ENCODE data around the gene SYK. TPM values are rescaled to one million over a fixed set of nuclear protein-coding genes. Genes with fewer than 3 reads are reported as not detected.

SYK gene
- total and polyA plus RNA-seq, 2 of the 4 experiments (the other 2 are of a cell fraction) = not detected

GRCh38 chr9:90858457-90858901 lies 56.9 kb downstream of the SYK start:
- no CpG with 5 or more reads among the region's 4 CpGs for WGBS, 2 experiments (ENCODE audit: extremely low coverage in 2 of 2, insufficient read length in 1 of 2)
- Histone ChIP-seq H3K18ac (ENCODE audit: low read depth, low read length) (no peak overlapping the region), H3K9me1 (ENCODE audit: insufficient read depth, low read length) (no peaks in the 10 kb centered on the region), H3K4ac (ENCODE audit: low read depth, low read length) (no peak overlapping the region), H3K9me3 (ENCODE audit: control insufficient read depth, insufficient read depth, low read length) (no peaks in the 10 kb centered on the region), H4K20me1 (ENCODE audit: insufficient read depth, low read length) (no peaks in the 10 kb centered on the region), H2AK9ac (replicated peaks; ENCODE audit: low read depth, low read length, poor library complexity) (no peak overlapping the region), H3K27me3 (ENCODE audit: control insufficient read depth, insufficient read depth, low read length) (peaks cover 10% of the 10 kb centered on the region), H2BK5ac (ENCODE audit: low read depth, low read length, poor library complexity, severe bottlenecking) (no peak overlapping the region), H2AK5ac (ENCODE audit: low read depth, low read length) (no peak overlapping the region), H3K56ac (ENCODE audit: extremely low read depth, insufficient read depth, low read length) (no peak overlapping the region), H3K36me3 (ENCODE audit: control insufficient read depth, insufficient read depth, low read length) (no peaks in the 10 kb centered on the region), H3K79me1 (ENCODE audit: low read depth in 1 of 2, low read length in 2 of 2) (no peaks in the 10 kb centered on the region), H4K8ac (ENCODE audit: low read depth in 2 of 2, low read length in 2 of 2) (no peak overlapping the region), H3K4me3 (ENCODE audit: insufficient read depth, low read depth, low read length) (no peak overlapping the region), H2BK120ac (ENCODE audit: low read depth, low read length) (no peak overlapping the region), H3K14ac (replicated peaks; ENCODE audit: low read depth, low read length) (no peak overlapping the region), H3K9ac (ENCODE audit: low read depth, low read length) (no peak overlapping the region), H2BK15ac (ENCODE audit: low read depth, low read length) (no peak overlapping the region), H3K23ac (ENCODE audit: low read depth, low read length) (no peak overlapping the region), H4K5ac (ENCODE audit: low read depth, low read length) (no peak overlapping the region), H4K91ac (ENCODE audit: insufficient read depth, low read depth, low read length) (no peak overlapping the region), H3K27ac (ENCODE audit: insufficient read depth, low read length) (no peak overlapping the region), H2BK20ac (ENCODE audit: low read depth, low read length) (no peak overlapping the region), H2AFZ (replicated peaks; ENCODE audit: low read length, poor library complexity) (no peak overlapping the region), H3K4me1 (ENCODE audit: control insufficient read depth, insufficient read depth, low read length) (no peaks in the 10 kb centered on the region), H3K4me2 (ENCODE audit: low read depth, low read length) (no peak overlapping the region)
- TF ChIP-seq NFE2L2 (IDR thresholded peaks at IDR 0.05; ENCODE audit: low read depth, low read length) (no peak), MAZ (IDR thresholded peaks at IDR 0.05; ENCODE audit: borderline replicate concordance, low read depth, low read length) (no peak), RFX5 (IDR thresholded peaks at IDR 0.05; ENCODE audit: low read depth, low read length) (no peak), RCOR1 (IDR thresholded peaks at IDR 0.05; ENCODE audit: insufficient replicate concordance, low read length) (no peak), FOS (IDR thresholded peaks at IDR 0.05; ENCODE audit: low read depth, low read length) (no peak), BHLHE40 (IDR thresholded peaks at IDR 0.05; ENCODE audit: low read depth, low read length) (no peak), USF2 (IDR thresholded peaks at IDR 0.05; ENCODE audit: low read depth, low read length) (no peak), CTCF (conservative IDR thresholded peaks at IDR 0.05; ENCODE audit: low read depth, low read length) (no peak), POLR2A (IDR thresholded peaks at IDR 0.05; ENCODE audit: low read depth, low read length) (no peak), CHD1 (IDR thresholded peaks at IDR 0.05; ENCODE audit: low read depth, low read length) (no peak), RAD21 (IDR thresholded peaks at IDR 0.05; ENCODE audit: low read length) (no peak), SMC3 (IDR thresholded peaks at IDR 0.05; ENCODE audit: low read depth, low read length) (no peak), CEBPB (IDR thresholded peaks at IDR 0.05; ENCODE audit: low read depth, low read length) (no peak), MXI1 (IDR thresholded peaks at IDR 0.05; ENCODE audit: borderline replicate concordance, low read depth, low read length) (no peak), MAFK (IDR thresholded peaks at IDR 0.05; ENCODE audit: low read depth, low read length) (no peak)
- TF ChIP-seq, protein P1, sequence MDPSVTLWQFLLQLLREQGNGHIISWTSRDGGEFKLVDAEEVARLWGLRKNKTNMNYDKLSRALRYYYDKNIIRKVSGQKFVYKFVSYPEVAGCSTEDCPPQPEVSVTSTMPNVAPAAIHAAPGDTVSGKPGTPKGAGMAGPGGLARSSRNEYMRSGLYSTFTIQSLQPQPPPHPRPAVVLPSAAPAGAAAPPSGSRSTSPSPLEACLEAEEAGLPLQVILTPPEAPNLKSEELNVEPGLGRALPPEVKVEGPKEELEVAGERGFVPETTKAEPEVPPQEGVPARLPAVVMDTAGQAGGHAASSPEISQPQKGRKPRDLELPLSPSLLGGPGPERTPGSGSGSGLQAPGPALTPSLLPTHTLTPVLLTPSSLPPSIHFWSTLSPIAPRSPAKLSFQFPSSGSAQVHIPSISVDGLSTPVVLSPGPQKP (IDR thresholded peaks at IDR 0.05; ENCODE audit: borderline replicate concordance, low read depth, low read length) = no peak
- CTCF ChIA-PET = no interaction called here
- BruUV-seq (replicated peaks) = no TSS peak
- intact Hi-C loops (cut with micrococcal nuclease) = no loop called here
- in situ Hi-C loops (cut with MboI; ENCODE audit: low sequenced_read_pairs) = no loop called here
- ATAC-seq (ENCODE audit: low read depth) = no peak
- POLR2A ChIA-PET (ENCODE audit: unreplicated experiment) = no interaction called here
- DNase-seq = no peak
- dilution Hi-C loops (cut with HindIII; ENCODE audit: low sequenced_read_pairs, unreplicated experiment) = no loop called here
